HepG2 (cell line): Measurements from ENCODE around the gene TTBK1. TPM values are rescaled to one million over a fixed set of nuclear protein-coding genes. Genes with fewer than 3 reads are reported as not detected.

Source experiments
- AGO2 ChIP-seq: fragments of 200-400 bp; formaldehyde crosslinking; optimal IDR thresholded peaks from 2 replicates; pipeline ENCODE3; 2017; ENCODE audit warnings: mild to moderate bottlenecking, low read depth, low read length, moderate library complexity
- ATF5 ChIP-seq: sonication (generic); formaldehyde crosslinking; IDR thresholded peaks from 2 replicates; pipeline ENCODE4 v1.4.0; 2020; ENCODE audit warnings: mild to moderate bottlenecking, low read depth, missing genetic modification reagents
- HOXA3 ChIP-seq: sonication (generic); formaldehyde crosslinking; IDR thresholded peaks from 2 replicates; pipeline ENCODE4 v1.5.0; 2020; ENCODE audit warnings: missing genetic modification reagents
- MAFK ChIP-seq, 2 experiments: IDR thresholded peaks in 1 of 2; conservative IDR thresholded peaks in 1 of 2; 2 replicates each; pipeline ENCODE4 v1.6.1; 2011; ENCODE audit warnings: improper control_type of control experiment in 2 of 2, low read length in 2 of 2
- NFYB ChIP-seq: sonication (generic); formaldehyde crosslinking; IDR thresholded peaks from 2 replicates; pipeline ENCODE4 v1.4.0; 2020; ENCODE audit warnings: missing genetic modification reagents
- PCBP2 ChIP-seq: fragments of 200-400 bp; formaldehyde crosslinking; optimal IDR thresholded peaks from 2 replicates; pipeline ENCODE3; 2018; ENCODE audit warnings: low read length, low read depth; ENCODE audit not compliant: poor library complexity, severe bottlenecking
- RBFOX2 ChIP-seq: fragments of 200-400 bp; formaldehyde crosslinking; IDR thresholded peaks from 2 replicates; pipeline ENCODE4 v1.6.1; 2017; ENCODE audit warnings: low read depth, mild to moderate bottlenecking, low read length
- SNAPC4 ChIP-seq: sonication (generic); formaldehyde crosslinking; IDR thresholded peaks from 2 replicates; pipeline ENCODE4 v1.4.0; 2020; ENCODE audit warnings: mild to moderate bottlenecking, missing genetic modification reagents
- SP5 ChIP-seq: IDR thresholded peaks from 2 replicates; pipeline ENCODE4 v1.6.1; 2016; ENCODE audit warnings: low read depth, borderline replicate concordance
- STAT5B ChIP-seq: sonication (generic); formaldehyde crosslinking; IDR thresholded peaks from 2 replicates; pipeline ENCODE4 v1.4.0; 2020; ENCODE audit warnings: missing genetic modification reagents
- SYNCRIP ChIP-seq: fragments of 200-400 bp; formaldehyde crosslinking; IDR thresholded peaks from 2 replicates; pipeline ENCODE4 v1.6.1; 2018; ENCODE audit warnings: mild to moderate bottlenecking, low read depth, low read length; ENCODE audit not compliant: insufficient read depth
- TRIM24 ChIP-seq: sonication (generic); formaldehyde crosslinking; IDR thresholded peaks from 2 replicates; pipeline ENCODE4 v1.8.0; 2022; ENCODE audit warnings: mild to moderate bottlenecking, missing genetic modification reagents
- TSC22D2 ChIP-seq: sonication (generic); formaldehyde crosslinking; IDR thresholded peaks from 2 replicates; pipeline ENCODE4 v1.5.1; 2020; ENCODE audit warnings: missing genetic modification reagents, mild to moderate bottlenecking, borderline replicate concordance
- ZNF205 ChIP-seq: IDR thresholded peaks from 2 replicates; pipeline ENCODE4 v1.6.1; 2018; ENCODE audit warnings: missing biosample characterization, missing genetic modification reagents
- ZNF225 ChIP-seq: sonication (generic); formaldehyde crosslinking; IDR thresholded peaks from 2 replicates; pipeline ENCODE4 v1.4.0; 2020; ENCODE audit warnings: mild to moderate bottlenecking, missing genetic modification reagents
- ZNF275 ChIP-seq: sonication (generic); formaldehyde crosslinking; IDR thresholded peaks from 2 replicates; pipeline ENCODE4 v1.8.0; 2022; ENCODE audit warnings: missing genetic modification reagents, mild to moderate bottlenecking, inconsistent platforms, borderline replicate concordance
- ZNF543 ChIP-seq: sonication (generic); formaldehyde crosslinking; IDR thresholded peaks from 2 replicates; pipeline ENCODE4 v1.4.0; 2020; ENCODE audit warnings: mild to moderate bottlenecking, missing genetic modification reagents
- ZNF549 ChIP-seq: sonication (generic); formaldehyde crosslinking; IDR thresholded peaks from 2 replicates; pipeline ENCODE4 v1.5.0; 2020; ENCODE audit warnings: missing genetic modification reagents
- ZNF629 ChIP-seq: sonication (generic); formaldehyde crosslinking; conservative IDR thresholded peaks from 2 replicates; pipeline ENCODE4 v1.5.0; 2020; ENCODE audit warnings: missing genetic modification reagents
- ZNF75D ChIP-seq: sonication (generic); formaldehyde crosslinking; IDR thresholded peaks from 2 replicates; pipeline ENCODE4 v1.8.1; 2023; ENCODE audit warnings: missing genetic modification reagents, mild to moderate bottlenecking, borderline replicate concordance
- polyA plus RNA-seq, 8 experiments: library from polyadenylated mRNA; depleted of rRNA in 3 of 8; stranded (reverse) in 7 of 8; unstranded in 1 of 8; fragments of >200 nt; fragmentation: Illumina TruSeq in 4 of 8; extraction: Trizol in 4 of 8; gene quantifications; 2 replicates each; pipeline versions ENCODE4 v1.2.1 to v1.2.3, GENCODE V29; 2011 to 2016; ENCODE audit warnings: low read depth in 4 of 8, missing spikeins in 1 of 8, mixed read lengths in 1 of 8; ENCODE audit not compliant: insufficient read depth in 1 of 8
- total RNA-seq, 5 experiments: library from RNA; depleted of rRNA; stranded (reverse); fragments of >200 nt; fragmentation: Illumina TruSeq; extraction: Trizol; gene quantifications; 2 replicates each; pipeline ENCODE4 v1.2.3, GENCODE V29; 2016; ENCODE audit warnings: low read depth in 1 of 5
- TF ChIP-seq, protein P1 (sequence below): sonication (generic); formaldehyde crosslinking; IDR thresholded peaks from 2 replicates; pipeline ENCODE4 v1.5.0; 2020; ENCODE audit warnings: mild to moderate bottlenecking, missing genetic modification reagents

Gene TTBK1
- total and polyA plus RNA-seq, 2 of the 13 experiments (the other 11 are each of a cell fraction or from before 2014, with no cell fraction given), result 0.24 to 0.33 TPM

GRCh38 chr6:43275801-43276576 lies 32.7 kb downstream of the TTBK1 start (continued):
- TF ChIP-seq, protein P1, sequence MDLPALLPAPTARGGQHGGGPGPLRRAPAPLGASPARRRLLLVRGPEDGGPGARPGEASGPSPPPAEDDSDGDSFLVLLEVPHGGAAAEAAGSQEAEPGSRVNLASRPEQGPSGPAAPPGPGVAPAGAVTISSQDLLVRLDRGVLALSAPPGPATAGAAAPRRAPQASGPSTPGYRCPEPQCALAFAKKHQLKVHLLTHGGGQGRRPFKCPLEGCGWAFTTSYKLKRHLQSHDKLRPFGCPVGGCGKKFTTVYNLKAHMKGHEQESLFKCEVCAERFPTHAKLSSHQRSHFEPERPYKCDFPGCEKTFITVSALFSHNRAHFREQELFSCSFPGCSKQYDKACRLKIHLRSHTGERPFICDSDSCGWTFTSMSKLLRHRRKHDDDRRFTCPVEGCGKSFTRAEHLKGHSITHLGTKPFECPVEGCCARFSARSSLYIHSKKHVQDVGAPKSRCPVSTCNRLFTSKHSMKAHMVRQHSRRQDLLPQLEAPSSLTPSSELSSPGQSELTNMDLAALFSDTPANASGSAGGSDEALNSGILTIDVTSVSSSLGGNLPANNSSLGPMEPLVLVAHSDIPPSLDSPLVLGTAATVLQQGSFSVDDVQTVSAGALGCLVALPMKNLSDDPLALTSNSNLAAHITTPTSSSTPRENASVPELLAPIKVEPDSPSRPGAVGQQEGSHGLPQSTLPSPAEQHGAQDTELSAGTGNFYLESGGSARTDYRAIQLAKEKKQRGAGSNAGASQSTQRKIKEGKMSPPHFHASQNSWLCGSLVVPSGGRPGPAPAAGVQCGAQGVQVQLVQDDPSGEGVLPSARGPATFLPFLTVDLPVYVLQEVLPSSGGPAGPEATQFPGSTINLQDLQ (CRISPR knock-in tag), result no peak
- TF ChIP-seq ZNF549 (CRISPR knock-in tag), result no peak
- no peak for TF ChIP-seq ZNF225
- no peak for TF ChIP-seq ATF5 (CRISPR knock-in tag)
- TF ChIP-seq SYNCRIP, result no peak
- no peak; the same call in 1 of the 2 replicates for TF ChIP-seq HOXA3 (CRISPR knock-in tag)
- no peak for TF ChIP-seq ZNF629 (CRISPR knock-in tag)
- no peak for TF ChIP-seq ZNF543 (CRISPR knock-in tag)
- TF ChIP-seq TRIM24 (CRISPR knock-in tag), result no peak
- TF ChIP-seq STAT5B (CRISPR knock-in tag), result no peak
- no peak for TF ChIP-seq SNAPC4
- TF ChIP-seq MAFK (conservative IDR thresholded peaks at IDR 0.05 in 1 of 2, IDR thresholded peaks at IDR 0.05 in 1 of 2; ENCODE audit: low read length in 2 of 2), result no peak
- TF ChIP-seq PCBP2, result no peak
- peak; percentile 93 for TF ChIP-seq RBFOX2
- TF ChIP-seq ZNF75D (CRISPR knock-in tag), result no peak
- TF ChIP-seq SP5 (CRISPR knock-in tag), result no peak
- TF ChIP-seq ZNF205, result no peak
- no peak for TF ChIP-seq TSC22D2 (CRISPR knock-in tag)
- no peak for TF ChIP-seq NFYB (CRISPR knock-in tag)
- peak; percentile 99 for TF ChIP-seq AGO2
- no peak for TF ChIP-seq ZNF275 (CRISPR knock-in tag)
